Neural cell (in vitro differentiated cells): ENCODE results near the gene MTMR12.

ENCODE experiments used
- CTCF ChIP-seq: fragments of 450-650 bp; IDR thresholded peaks from 2 replicates; pipeline ENCODE4 v1.5.1; 2014; ENCODE audit warnings: antibody characterized with exemption, mild to moderate bottlenecking, moderate library complexity; ENCODE audit not compliant: poor library complexity, severe bottlenecking
- EP300 ChIP-seq: fragments of 450-650 bp; conservative IDR thresholded peaks from 2 replicates; pipeline ENCODE4 v1.6.1; 2014; ENCODE audit warnings: antibody characterized with exemption, mild to moderate bottlenecking, moderate library complexity; ENCODE audit not compliant: poor library complexity, severe bottlenecking

GRCh38 chr5:32283061-32283460 lies 29.7 kb downstream of the MTMR12 start:
- TF ChIP-seq CTCF, result no peak
- TF ChIP-seq EP300, result no peak
